SK-N-SH (cell line): ENCODE measurements around the gene UNC93A. TPM values are rescaled to one million over a fixed set of nuclear protein-coding genes. Genes with fewer than 3 reads are reported as not detected.

Experiments
- CTCF ChIA-PET: fragments of 300-600, 350-600 bp; formaldehyde crosslinking; extraction: SDS; loops from one replicate; lab custom pipeline; 2021; lab: Yijun Ruan, JAX
- POLR2A ChIA-PET: fragments of 350-600 bp; sonication (Branson Sonifier 250); formaldehyde crosslinking; extraction: SDS; loops from one replicate; lab custom pipeline; 2020; ENCODE audit warnings: antibody characterized with exemption, inconsistent platforms; lab: Yijun Ruan, JAX
- DNase-seq: peaks from one replicate; pipeline ENCODE4 v3.0.0; 2012
- H2AFZ ChIP-seq: fragments of 200-600 bp; sonication (generic); 2 replicates; pipeline ENCODE4 v1.8.1; 2016; ENCODE audit warnings: antibody characterized with exemption, mild to moderate bottlenecking, low read depth
- H3F3A ChIP-seq: fragments of 200-600 bp; sonication (generic); replicated peaks from 2 replicates; pipeline ENCODE3; 2016; ENCODE audit warnings: antibody characterized with exemption, mild to moderate bottlenecking; ENCODE audit not compliant: insufficient read depth
- H3K27ac ChIP-seq, 2 experiments: fragments of 200-500 bp in 1 of 2; fragments of 200-600 bp in 1 of 2; sonication (Bioruptor generic) in 1 of 2; sonication (generic), shearing (Covaris generic) in 1 of 2; 2 replicates each; pipeline versions ENCODE4 v1.5.1 to v1.6.1; 2014 to 2016; ENCODE audit warnings: low read depth in 2 of 2, inconsistent platforms in 1 of 2, low read length in 1 of 2, mild to moderate bottlenecking in 1 of 2, mixed read lengths in 1 of 2
- H3K27me3 ChIP-seq: fragments of 200-600 bp; sonication (generic), shearing (Covaris generic); 2 replicates; pipeline ENCODE4 v1.6.1; 2016; ENCODE audit warnings: mixed run types; ENCODE audit not compliant: insufficient read depth
- H3K36me3 ChIP-seq, 2 experiments: fragments of 200-500 bp in 1 of 2; fragments of 200-600 bp in 1 of 2; sonication (Bioruptor generic) in 1 of 2; sonication (generic) in 1 of 2; replicated peaks in 1 of 2; 2 replicates each; pipeline versions ENCODE3 to v1.5.1; 2014 to 2016; ENCODE audit warnings: low read length in 1 of 2, mild to moderate bottlenecking in 1 of 2; ENCODE audit not compliant: insufficient read depth in 2 of 2, control insufficient read depth in 1 of 2
- H3K4me1 ChIP-seq, 2 experiments: fragments of 200-500 bp in 1 of 2; fragments of 200-600 bp in 1 of 2; sonication (Bioruptor generic) in 1 of 2; sonication (generic), shearing (Covaris generic) in 1 of 2; 2 replicates each; pipeline versions ENCODE4 v1.5.1 to v1.6.1; 2014 to 2016; ENCODE audit warnings: low read depth in 1 of 2, low read length in 1 of 2, mixed run types in 1 of 2; ENCODE audit not compliant: insufficient read depth in 2 of 2, control insufficient read depth in 1 of 2
- H3K4me2 ChIP-seq: fragments of 200-600 bp; sonication (generic), shearing (Covaris generic); 2 replicates; pipeline ENCODE4 v1.6.1; 2017; ENCODE audit warnings: mixed run types
- H3K4me3 ChIP-seq, 2 experiments: fragments of 200-500 bp in 1 of 2; fragments of 200-600 bp in 1 of 2; sonication (Bioruptor generic) in 1 of 2; sonication (generic), shearing (Covaris generic) in 1 of 2; 2 replicates each; pipeline versions ENCODE4 v1.5.1 to v1.8.1; 2014 to 2016; ENCODE audit warnings: low read depth in 2 of 2, inconsistent platforms in 1 of 2, low read length in 1 of 2, mild to moderate bottlenecking in 1 of 2, mixed read lengths in 1 of 2, moderate library complexity in 1 of 2
- H3K79me2 ChIP-seq: fragments of 200-600 bp; sonication (generic); 2 replicates; pipeline ENCODE4 v1.8.1; 2017; ENCODE audit warnings: mild to moderate bottlenecking; ENCODE audit not compliant: insufficient read depth
- H3K9ac ChIP-seq: fragments of 200-600 bp; sonication (generic); 2 replicates; pipeline ENCODE4 v1.6.1; 2017; ENCODE audit warnings: mixed run types
- H3K9me2 ChIP-seq: fragments of 200-600 bp; sonication (generic); 2 replicates; pipeline ENCODE4 v1.6.1; 2017; ENCODE audit warnings: mixed run types
- H3K9me3 ChIP-seq: fragments of 200-600 bp; sonication (generic); 2 replicates; pipeline ENCODE4 v1.6.1; 2017; ENCODE audit warnings: mixed run types, mild to moderate bottlenecking, moderate library complexity
- H4K20me1 ChIP-seq: fragments of 200-600 bp; sonication (generic); 2 replicates; pipeline ENCODE4 v1.6.1; 2017; ENCODE audit warnings: mild to moderate bottlenecking, mixed run types; ENCODE audit not compliant: insufficient read depth
- CHD2 ChIP-seq: fragments of 150-350 bp; IDR thresholded peaks from 2 replicates; pipeline ENCODE4 v1.6.1; 2018; ENCODE audit warnings: low read length; ENCODE audit not compliant: partially characterized antibody
- CTCF ChIP-seq: fragments of 200-600 bp; sonication (generic); IDR thresholded peaks from 2 replicates; pipeline ENCODE4 v1.6.1; 2017; ENCODE audit warnings: antibody characterized with exemption, mild to moderate bottlenecking, moderate library complexity
- ELF1 ChIP-seq: IDR thresholded peaks from 2 replicates; pipeline ENCODE4 v1.4.0; 2012
- EZH2phosphoT487 ChIP-seq: fragments of 200-600 bp; sonication (generic); IDR thresholded peaks from 2 replicates; pipeline ENCODE4 v1.6.1; 2017; ENCODE audit warnings: low read depth, mixed run types, mild to moderate bottlenecking, antibody characterized with exemption, moderate library complexity, borderline replicate concordance
- FOSL2 ChIP-seq: IDR thresholded peaks from 2 replicates; pipeline ENCODE4 v1.4.0; 2012; ENCODE audit warnings: low read depth, mild to moderate bottlenecking, moderate library complexity, borderline replicate concordance
- FOXJ3 ChIP-seq: sonication (generic); formaldehyde crosslinking; IDR thresholded peaks from 2 replicates; pipeline ENCODE4 v1.5.1; 2020; ENCODE audit warnings: mild to moderate bottlenecking, missing genetic modification reagents
- FOXM1 ChIP-seq: IDR thresholded peaks from 2 replicates; pipeline ENCODE4 v1.4.0; 2012; ENCODE audit warnings: low read depth, mild to moderate bottlenecking
- GABPA ChIP-seq: IDR thresholded peaks from 2 replicates; pipeline ENCODE4 v1.4.0; 2012; ENCODE audit warnings: low read depth, mild to moderate bottlenecking
- IRF3 ChIP-seq: fragments of 150-350 bp; IDR thresholded peaks from 2 replicates; pipeline ENCODE4 v1.6.1; 2016; ENCODE audit warnings: mild to moderate bottlenecking, low read depth, low read length
- MAX ChIP-seq: IDR thresholded peaks from 2 replicates; pipeline ENCODE4 v1.4.0; 2012; ENCODE audit warnings: low read depth
- MEF2A ChIP-seq: IDR thresholded peaks from 2 replicates; pipeline ENCODE4 v1.4.0; 2012; ENCODE audit warnings: low read depth, borderline replicate concordance
- NRF1 ChIP-seq: IDR thresholded peaks from 2 replicates; pipeline ENCODE4 v1.6.1; 2012; ENCODE audit warnings: low read depth, mild to moderate bottlenecking, low read length
- PBX3 ChIP-seq: IDR thresholded peaks from 2 replicates; pipeline ENCODE4; 2012
- RFX5 ChIP-seq: IDR thresholded peaks from 2 replicates; pipeline ENCODE4 v1.6.1; 2012; ENCODE audit warnings: mild to moderate bottlenecking, improper control_type of control experiment, low read length
- SMC3 ChIP-seq: IDR thresholded peaks from 2 replicates; pipeline ENCODE4 v1.6.1; 2012; ENCODE audit warnings: low read depth, low read length, improper control_type of control experiment
- USF1 ChIP-seq: IDR thresholded peaks from 2 replicates; pipeline ENCODE4 v1.4.0; 2012; ENCODE audit warnings: low read depth, borderline replicate concordance
- YY1 ChIP-seq: IDR thresholded peaks from 2 replicates; pipeline ENCODE4 v1.4.0; 2012; ENCODE audit warnings: low read depth, mild to moderate bottlenecking
- WGBS: methylation state at CpG from one replicate; pipeline ENCODE4 v1.1.6; 2017; ENCODE audit warnings: low lambda C conversion rate; 5-methylcytosine and 5-hydroxymethylcytosine counted together
- polyA plus RNA-seq, 3 experiments: library from polyadenylated mRNA; depleted of rRNA; stranded (reverse); fragments of >200 nt; gene quantifications; 2 replicates each; pipeline ENCODE4 v1.2.3, GENCODE V29; 2012
- TF ChIP-seq, protein P1 (sequence below): fragments of 150-350 bp; IDR thresholded peaks from 2 replicates; pipeline ENCODE4 v1.6.1; 2017; ENCODE audit warnings: antibody characterized with exemption, low read length, low read depth, borderline replicate concordance

The UNC93A gene
- polyA plus RNA-seq, 1 of the 3 experiments (the other 2 are of a cell fraction) = not detected

DNA sequence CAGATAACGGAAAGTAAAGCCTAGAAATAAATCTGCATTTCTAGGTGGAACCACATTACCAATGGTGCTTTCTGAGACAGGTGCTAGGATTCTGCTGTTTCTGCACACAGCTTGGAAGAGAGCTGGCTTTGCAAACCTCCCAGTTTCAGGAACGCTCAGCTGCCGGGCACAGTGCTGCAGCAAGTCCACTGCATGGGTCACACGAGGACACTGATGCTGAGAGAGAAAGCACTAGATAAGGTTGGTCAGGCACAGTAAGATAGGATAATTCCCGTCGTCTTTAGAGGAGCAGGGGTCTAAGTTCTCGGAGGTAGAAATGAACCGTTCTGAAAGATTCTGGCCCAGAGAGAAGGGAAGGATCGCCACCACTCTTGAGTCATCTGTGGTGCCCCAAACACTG is 11.0 kb downstream of the UNC93A start:
- ChIA-PET POLR2A (no interaction called here), CTCF (no interaction called here)
- H3F3A ChIP-seq = no peaks in the 10 kb centered on the region
- no peak for TF ChIP-seq MAX
- TF ChIP-seq MEF2A = no peak
- TF ChIP-seq SMC3 = no peak
- TF ChIP-seq RFX5 = no peak
- TF ChIP-seq FOXM1 = no peak
- no peak for TF ChIP-seq EZH2phosphoT487
- TF ChIP-seq ELF1 = no peak
- no peak for TF ChIP-seq FOSL2
- TF ChIP-seq PBX3 = no peak
- TF ChIP-seq CHD2 = no peak
- no peak for TF ChIP-seq YY1
- no peak for TF ChIP-seq GABPA
- TF ChIP-seq FOXJ3 = no peak
- TF ChIP-seq IRF3 = no peak
- TF ChIP-seq NRF1 = no peak
- no peak for TF ChIP-seq USF1
- no peak for TF ChIP-seq CTCF
- TF ChIP-seq, protein P1, sequence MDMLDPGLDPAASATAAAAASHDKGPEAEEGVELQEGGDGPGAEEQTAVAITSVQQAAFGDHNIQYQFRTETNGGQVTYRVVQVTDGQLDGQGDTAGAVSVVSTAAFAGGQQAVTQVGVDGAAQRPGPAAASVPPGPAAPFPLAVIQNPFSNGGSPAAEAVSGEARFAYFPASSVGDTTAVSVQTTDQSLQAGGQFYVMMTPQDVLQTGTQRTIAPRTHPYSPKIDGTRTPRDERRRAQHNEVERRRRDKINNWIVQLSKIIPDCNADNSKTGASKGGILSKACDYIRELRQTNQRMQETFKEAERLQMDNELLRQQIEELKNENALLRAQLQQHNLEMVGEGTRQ = no peak
- no peaks in the 10 kb centered on the region for H3K79me2 ChIP-seq
- no peak overlapping the region for H2AFZ ChIP-seq
- no peak overlapping the region for H3K4me2 ChIP-seq
- H3K27ac ChIP-seq = no peak overlapping the region
- WGBS = 65% methylated on average over 8 of the region's 9 CpGs
- H4K20me1 ChIP-seq = no peaks in the 10 kb centered on the region
- no peak overlapping the region for H3K4me3 ChIP-seq
- DNase-seq = no peak
- H3K27me3 ChIP-seq = no peaks in the 10 kb centered on the region
- H3K9me3 ChIP-seq = no peaks in the 10 kb centered on the region
- H3K9me2 ChIP-seq = no peaks in the 10 kb centered on the region
- H3K36me3 ChIP-seq = no peaks in the 10 kb centered on the region
- H3K9ac ChIP-seq = no peak overlapping the region
- no peaks in the 10 kb centered on the region for H3K4me1 ChIP-seq
